Keratinocyte (primary cell): ENCODE measurements around the gene SELENOV.

ENCODE experiments used
- CTCF ChIP-seq, 3 experiments: IDR thresholded peaks in 1 of 3; conservative IDR thresholded peaks in 1 of 3; optimal IDR thresholded peaks in 1 of 3; 2 replicates in 2 of 3; 3 replicates in 1 of 3; pipeline versions ENCODE3 to v1.5.1; 2011; ENCODE audit warnings: low read length in 3 of 3, mild to moderate bottlenecking in 3 of 3, moderate library complexity in 2 of 3, control low read depth in 1 of 3, inconsistent platforms in 1 of 3; ENCODE audit not compliant: insufficient read depth in 2 of 3; ENCODE audit errors: extremely low read depth in 1 of 3
- EZH2 ChIP-seq: IDR thresholded peaks from one replicate; pipeline ENCODE4 v1.6.1; 2012; ENCODE audit warnings: inconsistent platforms, mild to moderate bottlenecking, low read length, moderate library complexity

- no peak for TF ChIP-seq CTCF (optimal IDR thresholded peaks at IDR 0.05 in 1 of 3, IDR thresholded peaks at IDR 0.05 in 1 of 3, conservative IDR thresholded peaks at IDR 0.05 in 1 of 3; ENCODE audit: extremely low read depth in 1 of 3, insufficient read depth in 2 of 3, low read length in 3 of 3)
- no peak for TF ChIP-seq EZH2
Measured at GRCh38 chr19:39546599-39546998, 31.7 kb downstream of the SELENOV start.
